MM.1S (cell line): ENCODE results near the gene FIGNL1.

Experiments
- DNase-seq: peaks from one replicate; pipeline ENCODE4 v3.0.0-alpha.2; 2015
- H2AFZ ChIP-seq: fragments of 300-600 bp; sonication (generic); 2 replicates; pipeline ENCODE4 v1.6.0; 2016; ENCODE audit warnings: antibody characterized with exemption, low read length
- H3F3A ChIP-seq: fragments of 300-600 bp; sonication (generic); 2 replicates; pipeline ENCODE4 v1.6.1; 2016; ENCODE audit warnings: mild to moderate bottlenecking, antibody characterized with exemption, low read length, moderate library complexity, mixed read lengths; ENCODE audit not compliant: insufficient read depth
- H3K27ac ChIP-seq: fragments of 300-600 bp; sonication (generic); 2 replicates; pipeline ENCODE4 v1.5.1; 2016; ENCODE audit warnings: mild to moderate bottlenecking, low read length
- H3K27me3 ChIP-seq: fragments of 300-600 bp; sonication (generic); replicated peaks from 2 replicates; pipeline ENCODE4 v1.6.0; 2016; ENCODE audit warnings: low read length; ENCODE audit not compliant: insufficient read depth
- H3K36me3 ChIP-seq: fragments of 300-600 bp; sonication (generic); replicated peaks from 2 replicates; pipeline ENCODE4 v1.6.1; 2016; ENCODE audit warnings: mild to moderate bottlenecking, low read length, mixed read lengths; ENCODE audit not compliant: insufficient read depth
- H3K4me1 ChIP-seq: fragments of 300-600 bp; sonication (generic); 2 replicates; pipeline ENCODE4 v1.6.1; 2016; ENCODE audit warnings: low read length, mixed read lengths
- H3K4me2 ChIP-seq: fragments of 300-600 bp; sonication (generic); 2 replicates; pipeline ENCODE4 v1.6.0; 2016; ENCODE audit warnings: low read depth, low read length
- H3K4me3 ChIP-seq: fragments of 300-600 bp; sonication (generic); 2 replicates; pipeline ENCODE4 v1.5.1; 2016; ENCODE audit warnings: low read length, mixed read lengths
- H3K79me2 ChIP-seq: fragments of 300-600 bp; sonication (generic); 2 replicates; pipeline ENCODE4 v1.6.1; 2016; ENCODE audit warnings: mixed run types, low read length, mixed read lengths
- H3K9ac ChIP-seq: fragments of 300-600 bp; sonication (generic); 2 replicates; pipeline ENCODE4 v1.6.1; 2016; ENCODE audit warnings: low read length, mixed read lengths
- H3K9me2 ChIP-seq: fragments of 300-600 bp; sonication (generic); replicated peaks from 2 replicates; pipeline ENCODE4 v1.6.1; 2016; ENCODE audit warnings: mild to moderate bottlenecking, low read length, mixed read lengths; ENCODE audit not compliant: insufficient read depth
- H3K9me3 ChIP-seq: fragments of 300-600 bp; sonication (generic); replicated peaks from 2 replicates; pipeline ENCODE4 v1.6.1; 2016; ENCODE audit warnings: mild to moderate bottlenecking, low read length, mixed read lengths; ENCODE audit not compliant: insufficient read depth
- H4K20me1 ChIP-seq: fragments of 300-600 bp; sonication (generic); 2 replicates; pipeline ENCODE4 v1.6.1; 2016; ENCODE audit warnings: mild to moderate bottlenecking, low read length, moderate library complexity, mixed read lengths; ENCODE audit not compliant: insufficient read depth
- EZH2 ChIP-seq: fragments of 300-600 bp; sonication (generic); optimal IDR thresholded peaks from 2 replicates; pipeline ENCODE3; 2017; ENCODE audit warnings: low read depth, mild to moderate bottlenecking, antibody characterized with exemption, low read length, mixed read lengths
- EZH2phosphoT487 ChIP-seq: fragments of 300-600 bp; sonication (generic); IDR thresholded peaks from 2 replicates; pipeline ENCODE4 v1.6.1; 2018; ENCODE audit warnings: antibody characterized with exemption, low read length
- TF ChIP-seq, protein P1 (sequence below): fragments of 300-600 bp; sonication (generic); IDR thresholded peaks from 2 replicates; pipeline ENCODE4 v1.5.1; 2016; ENCODE audit warnings: antibody characterized with exemption, low read length, mixed read lengths

Gene FIGNL1

DNA sequence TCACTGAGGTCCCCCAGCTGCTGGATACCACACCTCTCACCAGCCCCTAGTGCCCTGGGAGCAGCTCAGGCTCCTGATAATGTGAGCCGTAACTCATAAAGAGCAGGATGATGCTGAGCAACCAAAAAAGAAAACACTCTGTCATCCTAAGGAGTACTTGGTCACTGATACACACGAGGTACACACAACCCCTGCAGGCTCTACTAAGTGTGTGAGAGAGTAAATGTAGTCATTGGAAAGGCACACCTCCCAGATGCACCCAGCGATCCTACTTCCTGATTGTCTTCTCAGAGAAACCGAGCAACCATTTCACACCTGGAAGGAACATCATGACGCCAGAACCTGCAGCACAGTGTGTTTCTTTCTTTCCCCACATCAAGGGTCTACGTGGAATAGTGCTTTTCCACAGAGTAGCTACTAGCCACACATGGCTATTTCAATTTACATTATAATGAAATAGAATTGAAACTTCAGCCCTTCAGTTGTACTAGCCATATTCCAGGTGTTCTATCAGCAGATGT is 34.2 kb downstream of the FIGNL1 start:
- TF ChIP-seq, protein P1, sequence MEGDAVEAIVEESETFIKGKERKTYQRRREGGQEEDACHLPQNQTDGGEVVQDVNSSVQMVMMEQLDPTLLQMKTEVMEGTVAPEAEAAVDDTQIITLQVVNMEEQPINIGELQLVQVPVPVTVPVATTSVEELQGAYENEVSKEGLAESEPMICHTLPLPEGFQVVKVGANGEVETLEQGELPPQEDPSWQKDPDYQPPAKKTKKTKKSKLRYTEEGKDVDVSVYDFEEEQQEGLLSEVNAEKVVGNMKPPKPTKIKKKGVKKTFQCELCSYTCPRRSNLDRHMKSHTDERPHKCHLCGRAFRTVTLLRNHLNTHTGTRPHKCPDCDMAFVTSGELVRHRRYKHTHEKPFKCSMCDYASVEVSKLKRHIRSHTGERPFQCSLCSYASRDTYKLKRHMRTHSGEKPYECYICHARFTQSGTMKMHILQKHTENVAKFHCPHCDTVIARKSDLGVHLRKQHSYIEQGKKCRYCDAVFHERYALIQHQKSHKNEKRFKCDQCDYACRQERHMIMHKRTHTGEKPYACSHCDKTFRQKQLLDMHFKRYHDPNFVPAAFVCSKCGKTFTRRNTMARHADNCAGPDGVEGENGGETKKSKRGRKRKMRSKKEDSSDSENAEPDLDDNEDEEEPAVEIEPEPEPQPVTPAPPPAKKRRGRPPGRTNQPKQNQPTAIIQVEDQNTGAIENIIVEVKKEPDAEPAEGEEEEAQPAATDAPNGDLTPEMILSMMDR = no peak
- TF ChIP-seq EZH2phosphoT487 (no peak), EZH2 (no peak)
- Histone ChIP-seq H3K9ac (no peak overlapping the region), H3K4me3 (no peak overlapping the region), H3K27me3 (no peaks in the 10 kb centered on the region), H3K36me3 (no peaks in the 10 kb centered on the region), H3K27ac (no peak overlapping the region), H3K4me2 (peak overlapping the region; percentile 21; the same call in 1 of the 2 replicates), H3K4me1 (peaks cover 12% of the 10 kb centered on the region), H2AFZ (no peak overlapping the region), H3K79me2 (no peaks in the 10 kb centered on the region), H3K9me3 (no peaks in the 10 kb centered on the region), H3K9me2 (no peaks in the 10 kb centered on the region), H3F3A (no peaks in the 10 kb centered on the region), H4K20me1 (no peaks in the 10 kb centered on the region)
- DNase-seq = no peak

DNA sequence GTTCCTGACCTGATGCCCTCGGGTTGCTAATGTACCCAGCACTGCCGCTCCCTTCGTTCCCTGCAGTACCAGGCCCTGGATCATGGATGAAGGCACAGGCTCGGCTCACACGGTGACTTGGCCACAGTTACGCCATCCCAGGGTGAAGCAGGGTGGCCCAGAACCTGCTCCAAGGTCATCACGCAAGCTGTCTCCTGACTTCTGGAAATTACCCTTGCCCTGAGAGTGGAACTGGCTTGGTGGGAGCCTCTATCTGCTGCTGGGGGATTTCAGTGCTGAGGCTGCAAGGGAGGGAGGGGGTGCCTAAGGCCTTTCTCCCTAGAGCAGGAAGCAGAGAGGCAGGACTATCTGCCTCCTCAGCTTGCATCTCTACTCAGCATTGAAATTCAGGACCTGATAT is 36.6 kb downstream of the FIGNL1 start:
- no peak for DNase-seq
- Histone ChIP-seq H3K4me3 (no peak overlapping the region), H3K27ac (no peak overlapping the region), H3K36me3 (no peaks in the 10 kb centered on the region), H3K9ac (no peak overlapping the region), H3K4me1 (peaks cover 12% of the 10 kb centered on the region), H4K20me1 (no peaks in the 10 kb centered on the region), H2AFZ (no peak overlapping the region), H3K9me2 (no peaks in the 10 kb centered on the region), H3K79me2 (no peaks in the 10 kb centered on the region), H3K4me2 (no peak overlapping the region), H3F3A (no peaks in the 10 kb centered on the region), H3K9me3 (no peaks in the 10 kb centered on the region), H3K27me3 (no peaks in the 10 kb centered on the region)
- no peak for TF ChIP-seq EZH2phosphoT487
- TF ChIP-seq EZH2 = no peak
- TF ChIP-seq, protein P1 = no peak

DNA sequence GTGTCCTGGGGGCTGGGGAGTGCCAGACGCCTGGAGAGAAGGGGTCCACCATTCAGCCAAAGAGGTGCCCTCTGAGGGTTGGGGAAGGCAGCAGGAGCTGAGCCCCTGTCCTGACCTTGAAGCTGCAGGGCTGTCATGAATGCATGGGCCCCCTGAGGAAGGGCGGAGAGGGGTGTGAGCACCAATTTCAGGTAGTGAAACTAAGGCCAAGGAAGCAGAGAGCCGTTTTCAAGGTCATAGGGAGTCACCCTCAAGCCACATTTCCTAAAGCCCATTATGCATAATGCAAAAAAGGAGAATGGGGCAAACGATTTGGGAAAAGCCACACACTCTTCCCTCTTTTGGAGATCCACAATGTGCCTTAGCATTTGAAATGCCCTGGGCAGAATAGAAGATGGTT is 37.2 kb downstream of the FIGNL1 start:
- no peak for TF ChIP-seq EZH2phosphoT487
- TF ChIP-seq, protein P1 = no peak
- no peak for TF ChIP-seq EZH2
- DNase-seq = no peak
- Histone ChIP-seq H3K4me2 (no peak overlapping the region), H3K27me3 (no peaks in the 10 kb centered on the region), H2AFZ (no peak overlapping the region), H3K9me2 (no peaks in the 10 kb centered on the region), H3K9me3 (no peaks in the 10 kb centered on the region), H3K79me2 (no peaks in the 10 kb centered on the region), H3F3A (no peaks in the 10 kb centered on the region), H3K4me1 (peaks cover 12% of the 10 kb centered on the region), H4K20me1 (no peaks in the 10 kb centered on the region), H3K9ac (no peak overlapping the region), H3K4me3 (no peak overlapping the region), H3K27ac (no peak overlapping the region), H3K36me3 (no peaks in the 10 kb centered on the region)
